ENCODE data around the gene PHF12. TPM values are rescaled to one million over a fixed set of nuclear protein-coding genes. Genes with fewer than 3 reads are reported as not detected.

The PHF12 gene
- total and polyA plus RNA-seq, 2 of the 4 experiments (the other 2 are of a cell fraction): 24.4 to 25.6 TPM

DNA sequence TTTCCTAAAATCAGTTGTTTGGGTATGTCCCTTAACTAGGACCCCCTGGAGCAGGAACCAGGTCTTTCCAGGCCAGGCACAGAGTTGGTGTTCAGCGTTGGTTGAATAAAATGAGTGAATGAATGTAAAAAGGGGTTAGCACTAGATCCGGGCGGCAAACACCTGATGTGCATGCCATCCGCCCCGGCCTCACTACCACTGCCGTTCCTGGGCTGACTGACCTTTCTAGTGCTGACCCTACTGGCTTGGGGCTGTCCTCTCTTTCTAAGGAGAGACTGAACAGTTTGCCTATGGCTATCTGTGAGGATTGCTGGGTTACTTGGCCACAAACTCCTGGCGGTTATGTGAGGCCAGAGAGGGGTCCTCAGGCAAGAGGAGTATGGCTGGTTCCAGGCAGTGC is 10.1 kb upstream of the PHF12 start:
- H3K4me1 ChIP-seq (ENCODE audit: control insufficient read depth, insufficient read depth, low read length): no peaks in the 10 kb centered on the region
- no peak overlapping the region for H3K14ac ChIP-seq (replicated peaks; ENCODE audit: low read depth, low read length)
- DNase-seq: no peak
- no peak overlapping the region for H2BK20ac ChIP-seq (ENCODE audit: low read depth, low read length)
- no peak overlapping the region for H4K5ac ChIP-seq (ENCODE audit: low read depth, low read length)
- in situ Hi-C loops (cut with MboI; ENCODE audit: low sequenced_read_pairs) (no loop called here), dilution Hi-C loops (cut with HindIII; ENCODE audit: low sequenced_read_pairs, unreplicated experiment) (no loop called here), intact Hi-C loops (cut with micrococcal nuclease) (loop anchor here (10.0 kb wide), 1 partner anchor 83 kb away; the partner anchor contains the start of gene PIPOX)
- H3K27me3 ChIP-seq (ENCODE audit: control insufficient read depth, insufficient read depth, low read length): no peaks in the 10 kb centered on the region; the same call in 1 of the 2 replicates
- BruUV-seq (replicated peaks): no TSS peak
- H2AFZ ChIP-seq (replicated peaks; ENCODE audit: low read length, poor library complexity): no peak overlapping the region
- no peak overlapping the region for H2AK5ac ChIP-seq (ENCODE audit: low read depth, low read length)
- no peak overlapping the region for H3K4me2 ChIP-seq (ENCODE audit: low read depth, low read length)
- H4K91ac ChIP-seq (ENCODE audit: insufficient read depth, low read depth, low read length): no peak overlapping the region
- TF ChIP-seq, protein P1, sequence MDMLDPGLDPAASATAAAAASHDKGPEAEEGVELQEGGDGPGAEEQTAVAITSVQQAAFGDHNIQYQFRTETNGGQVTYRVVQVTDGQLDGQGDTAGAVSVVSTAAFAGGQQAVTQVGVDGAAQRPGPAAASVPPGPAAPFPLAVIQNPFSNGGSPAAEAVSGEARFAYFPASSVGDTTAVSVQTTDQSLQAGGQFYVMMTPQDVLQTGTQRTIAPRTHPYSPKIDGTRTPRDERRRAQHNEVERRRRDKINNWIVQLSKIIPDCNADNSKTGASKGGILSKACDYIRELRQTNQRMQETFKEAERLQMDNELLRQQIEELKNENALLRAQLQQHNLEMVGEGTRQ (IDR thresholded peaks at IDR 0.05; ENCODE audit: low read depth, low read length): no peak
- TF ChIP-seq BHLHE40 (IDR thresholded peaks at IDR 0.05; ENCODE audit: low read depth, low read length): no peak
- no peak for TF ChIP-seq NFE2L2 (IDR thresholded peaks at IDR 0.05; ENCODE audit: low read depth, low read length)
- POLR2A ChIA-PET (ENCODE audit: unreplicated experiment): no interaction called here
- CTCF ChIA-PET: interaction anchor here (1.2 kb wide), 1 partner anchor 8 kb away, joined by 3 read pairs; no protein-coding TSS in a partner anchor
- H4K20me1 ChIP-seq (ENCODE audit: insufficient read depth, low read length): no peaks in the 10 kb centered on the region
- no peak for ATAC-seq (ENCODE audit: low read depth)
- H3K23ac ChIP-seq (ENCODE audit: low read depth, low read length): no peak overlapping the region
- no peak overlapping the region for H2BK120ac ChIP-seq (ENCODE audit: low read depth, low read length)
- no peak overlapping the region for H4K8ac ChIP-seq (ENCODE audit: low read depth in 2 of 2, low read length in 2 of 2)
- H3K9me3 ChIP-seq (ENCODE audit: control insufficient read depth, insufficient read depth, low read length): no peaks in the 10 kb centered on the region
- H3K27ac ChIP-seq (ENCODE audit: insufficient read depth, low read length): no peak overlapping the region
- H2AK9ac ChIP-seq (replicated peaks; ENCODE audit: low read depth, low read length, poor library complexity): no peak overlapping the region
- no peak overlapping the region for H3K9ac ChIP-seq (ENCODE audit: low read depth, low read length)
- H2BK5ac ChIP-seq (ENCODE audit: low read depth, low read length, poor library complexity, severe bottlenecking): no peak overlapping the region
- no peak overlapping the region for H3K56ac ChIP-seq (ENCODE audit: extremely low read depth, insufficient read depth, low read length)
- H2BK15ac ChIP-seq (ENCODE audit: low read depth, low read length): no peak overlapping the region
- H3K4ac ChIP-seq (ENCODE audit: low read depth, low read length): no peak overlapping the region
- H3K36me3 ChIP-seq (ENCODE audit: control insufficient read depth, insufficient read depth, low read length): no peaks in the 10 kb centered on the region
- H3K79me1 ChIP-seq (ENCODE audit: low read depth in 1 of 2, low read length in 2 of 2): no peaks in the 10 kb centered on the region
- H3K9me1 ChIP-seq (ENCODE audit: insufficient read depth, low read length): no peaks in the 10 kb centered on the region
- no peak overlapping the region for H3K4me3 ChIP-seq (ENCODE audit: insufficient read depth, low read depth, low read length)
- 93% methylated on average over 3 of the region's 7 CpGs; no CpG with 5 or more reads in 1 of the 2 experiments for WGBS, 2 experiments (ENCODE audit: extremely low coverage in 2 of 2, insufficient read length in 1 of 2)
- H3K18ac ChIP-seq (ENCODE audit: low read depth, low read length): no peak overlapping the region
